ENCODE data around the gene IFT172. TPM values are rescaled to one million over a fixed set of nuclear protein-coding genes. Genes with fewer than 3 reads are reported as not detected.

The IFT172 gene
- total RNA-seq, 4 donors from 2014 or later = 30.9 to 56.8 (median 43.7) TPM

DNA sequence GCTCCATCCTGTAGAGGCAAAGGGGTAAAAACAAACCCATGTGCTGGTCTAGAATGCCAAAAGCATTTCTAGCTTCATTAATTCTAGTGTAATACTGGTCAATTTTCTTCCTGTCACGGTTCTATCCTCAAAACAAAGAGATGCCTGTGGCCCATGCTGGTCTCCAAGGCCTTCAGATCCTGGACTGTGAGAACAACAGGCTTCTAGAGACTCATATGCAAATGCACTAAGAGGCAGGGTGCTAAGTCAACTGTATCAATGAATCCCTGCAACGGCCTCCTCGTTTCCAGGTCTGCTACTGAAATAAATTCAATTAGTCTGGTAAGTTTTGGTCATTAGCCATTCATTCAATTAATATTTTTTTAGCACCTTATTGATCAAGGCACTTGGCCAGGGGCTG is 4.0 kb downstream of the IFT172 start:
- DNase-seq = no peak
- 49 to 57% methylated on average over 3 of the region's 3 CpGs for WGBS, 2 donors
- Histone ChIP-seq H3K9me3 (no peaks in the 10 kb centered on the region), H3K36me3 (peaks cover 14 to 22% of the 10 kb centered on the region in 2 donors), H3K4me3 (replicated peaks in 1 of 3) (no peak overlapping the region), H3K4me1 (peaks cover 6 to 11% of the 10 kb centered on the region in 2 donors), H3K27me3 (no peaks in the 10 kb centered on the region), H3K27ac (no peak overlapping the region)
- TF ChIP-seq CTCF (IDR thresholded peaks at IDR 0.05) (no peak), POLR2A (IDR thresholded peaks at IDR 0.05) (no peak)
- intact Hi-C loops (cut with DNase I) = no loop called here

DNA sequence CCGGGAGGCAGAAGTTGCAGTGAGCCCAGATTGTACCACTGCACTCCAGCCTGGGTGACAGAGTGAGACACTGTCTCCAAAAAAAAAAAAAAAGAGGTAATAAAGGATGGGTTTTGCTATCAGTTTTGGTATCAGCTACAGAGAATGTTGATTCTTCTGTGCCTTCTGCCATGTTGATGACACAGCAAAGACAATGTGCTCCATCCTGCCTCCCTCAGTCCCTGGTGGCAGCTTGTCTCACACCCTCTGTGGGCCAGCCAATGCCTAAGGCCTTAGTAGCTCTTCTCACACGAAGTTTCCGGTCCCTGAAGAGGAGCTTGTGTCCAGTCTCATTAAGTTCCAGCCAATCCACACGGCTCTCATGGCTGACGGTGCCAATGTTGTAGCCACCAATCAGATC is 17.6 kb downstream of the IFT172 start:
- H3K27ac ChIP-seq = no peak overlapping the region
- no peaks in the 10 kb centered on the region for H3K4me1 ChIP-seq
- H3K27me3 ChIP-seq = no peaks in the 10 kb centered on the region
- no peaks in the 10 kb centered on the region for H3K9me3 ChIP-seq
- intact Hi-C loops (cut with DNase I) = no loop called here
- DNase-seq = no peak
- WGBS, 2 donors = 90 to 96% methylated on average over 5 of the region's 5 CpGs
- peaks cover 26 to 35% of the 10 kb centered on the region in 2 donors for H3K36me3 ChIP-seq
- TF ChIP-seq CTCF (IDR thresholded peaks at IDR 0.05) (no peak), POLR2A (IDR thresholded peaks at IDR 0.05) (no peak)
- no peak overlapping the region for H3K4me3 ChIP-seq (replicated peaks in 1 of 3)

DNA sequence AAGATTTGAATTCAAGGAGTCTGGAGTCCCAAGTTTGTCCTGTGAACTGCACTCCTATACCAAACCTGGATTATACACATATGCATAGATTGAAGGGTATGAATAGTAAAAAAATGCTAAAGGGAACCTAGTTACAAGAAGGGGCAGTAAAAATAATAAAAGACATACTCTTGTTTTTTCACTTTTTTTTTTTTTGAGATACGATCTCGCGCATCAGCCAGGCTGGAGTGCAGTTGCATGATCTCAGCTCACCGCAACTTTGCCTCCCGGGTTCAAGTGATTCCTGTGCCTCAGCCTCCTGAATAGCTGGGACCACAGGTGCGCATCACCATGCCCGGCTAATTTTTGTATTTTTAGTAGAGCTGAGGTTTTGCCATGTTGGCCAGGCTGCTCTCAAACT is 25.1 kb downstream of the IFT172 start:
- H3K9me3 ChIP-seq = no peaks in the 10 kb centered on the region
- WGBS, 2 donors = 96% methylated on average over 7 of the region's 7 CpGs
- TF ChIP-seq POLR2A (IDR thresholded peaks at IDR 0.05) (no peak), CTCF (IDR thresholded peaks at IDR 0.05) (no peak)
- H3K27ac ChIP-seq = no peak overlapping the region
- H3K4me1 ChIP-seq = no peaks in the 10 kb centered on the region
- H3K4me3 ChIP-seq (replicated peaks in 1 of 3) = no peak overlapping the region
- H3K27me3 ChIP-seq = no peaks in the 10 kb centered on the region
- peaks cover 2 to 5% of the 10 kb centered on the region in 2 donors for H3K36me3 ChIP-seq
- intact Hi-C loops (cut with DNase I) = no loop called here
- DNase-seq = no peak

DNA sequence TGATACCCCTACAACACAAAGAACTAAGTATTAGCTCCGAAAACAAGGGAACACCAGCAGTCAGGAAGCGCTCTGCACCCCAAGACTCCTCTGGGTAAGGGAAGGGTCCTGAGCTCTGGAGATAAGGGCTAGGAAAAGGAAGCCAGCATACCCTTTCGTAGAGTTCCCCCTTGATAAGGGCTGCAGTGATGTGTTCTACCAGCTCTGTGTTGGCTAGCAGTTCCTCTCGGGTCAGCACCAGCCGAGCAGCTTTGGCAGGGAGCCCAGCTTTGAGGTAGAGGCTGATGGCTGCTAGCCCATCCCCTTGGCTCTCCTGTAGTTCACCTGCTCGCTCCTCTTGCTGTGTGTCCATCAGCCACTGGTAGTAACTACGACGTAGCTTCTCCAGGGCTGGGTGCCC is 28.4 kb downstream of the IFT172 start:
- DNase-seq = peak; percentile 7 to 26
- no peak for TF ChIP-seq POLR2A (IDR thresholded peaks at IDR 0.05)
- TF ChIP-seq CTCF (IDR thresholded peaks at IDR 0.05) = no peak
- 73 to 79% methylated on average over 8 of the region's 8 CpGs for WGBS, 2 donors
- Histone ChIP-seq H3K9me3 (no peaks in the 10 kb centered on the region), H3K4me3 (replicated peaks in 1 of 3) (no peak overlapping the region), H3K4me1 (no peaks in the 10 kb centered on the region), H3K27me3 (no peaks in the 10 kb centered on the region), H3K27ac (no peak overlapping the region), H3K36me3 (peaks cover 29 to 32% of the 10 kb centered on the region in 2 donors)
- intact Hi-C loops (cut with DNase I) = no loop called here

- Histone ChIP-seq H3K36me3 (peaks cover 57 to 67% of the 10 kb centered on the region in 2 donors), H3K9me3 (no peaks in the 10 kb centered on the region), H3K27me3 (no peaks in the 10 kb centered on the region), H3K4me1 (no peaks in the 10 kb centered on the region), H3K4me3 (replicated peaks in 1 of 3) (no peak overlapping the region), H3K27ac (no peak overlapping the region)
- intact Hi-C loops (cut with DNase I) = no loop called here
- no peak for DNase-seq
- TF ChIP-seq POLR2A (IDR thresholded peaks at IDR 0.05) = no peak
- TF ChIP-seq CTCF (IDR thresholded peaks at IDR 0.05) = no peak
- 87 to 90% methylated on average over 7 of the region's 7 CpGs for WGBS, 2 donors
Observed at GRCh38 chr2:27453968-27454367, 35.6 kb downstream of the IFT172 start.

All from thyroid gland (tissue), 4 donors.